HTR-8/SVneo (cell line): ENCODE data around the gene TRIM45.
"Not testable (repeated sequence)": the region's sequence is repeated elsewhere in the genome, so short reads cannot be mapped to it uniquely, and the experiment has no call there.

Experiments
- DNase-seq: peaks from one replicate; pipeline ENCODE4 v3.0.0; 2011; ENCODE audit warnings: low spot score, mixed read lengths; ENCODE audit not compliant: insufficient read length
- FAIRE-seq: peaks from 2 replicates; lab custom pipeline; 2011; peaks lifted over from hg19 to GRCh38; lab: Jason Lieb, UNC

TRIM45 gene

GRCh38 chr1:117106478-117106877 lies 15.1 kb downstream of the TRIM45 start:
- no peak for DNase-seq
- no peak for FAIRE-seq

- DNase-seq (no peak), FAIRE-seq (no peak)
Measured at GRCh38 chr1:117105722-117106121, 15.8 kb downstream of the TRIM45 start.

DNA sequence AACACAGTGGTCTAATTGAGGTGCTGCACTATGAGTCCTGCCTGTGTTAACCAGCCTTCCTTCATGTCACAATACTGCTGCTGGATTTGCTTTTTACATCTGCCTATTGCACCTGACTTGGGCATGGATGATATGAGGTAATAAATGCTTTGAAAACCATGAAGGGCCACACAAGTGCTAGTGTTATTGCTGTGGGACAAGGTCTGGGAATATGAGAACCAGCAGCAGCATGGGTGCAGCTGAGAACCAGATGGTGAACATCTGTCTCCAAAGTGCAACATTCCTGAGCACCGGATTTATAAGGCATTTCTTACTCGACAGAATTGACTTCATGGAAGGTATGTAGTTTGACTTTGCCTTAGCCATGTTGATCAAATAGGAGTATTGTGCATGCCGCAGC lies 16.6 kb downstream of the TRIM45 start:
- DNase-seq: no peak
- no peak for FAIRE-seq

DNA sequence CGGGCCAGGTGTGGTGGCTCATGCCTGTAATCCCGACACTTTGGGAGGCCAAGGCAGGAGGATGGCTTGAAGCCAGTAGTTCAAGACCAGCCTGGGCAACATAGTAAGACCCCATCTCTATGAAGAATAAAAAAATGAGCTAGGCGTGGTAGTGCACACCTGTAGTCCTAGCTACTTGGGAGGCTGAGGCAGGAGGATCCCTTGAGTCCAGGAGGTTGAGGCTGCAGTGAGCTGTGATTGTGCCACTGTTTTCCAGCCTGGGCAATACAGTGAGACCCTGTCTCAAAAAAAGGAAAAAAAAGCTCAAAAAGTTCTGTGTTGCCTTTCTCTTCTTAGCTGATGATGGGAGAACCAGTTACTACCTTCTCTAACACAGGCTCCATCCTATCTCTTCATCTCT lies 19.7 kb downstream of the TRIM45 start:
- not testable (repeated sequence) for FAIRE-seq, DNase-seq

GRCh38 chr1:117101334-117101733 lies 20.2 kb downstream of the TRIM45 start:
- FAIRE-seq: no peak

DNA sequence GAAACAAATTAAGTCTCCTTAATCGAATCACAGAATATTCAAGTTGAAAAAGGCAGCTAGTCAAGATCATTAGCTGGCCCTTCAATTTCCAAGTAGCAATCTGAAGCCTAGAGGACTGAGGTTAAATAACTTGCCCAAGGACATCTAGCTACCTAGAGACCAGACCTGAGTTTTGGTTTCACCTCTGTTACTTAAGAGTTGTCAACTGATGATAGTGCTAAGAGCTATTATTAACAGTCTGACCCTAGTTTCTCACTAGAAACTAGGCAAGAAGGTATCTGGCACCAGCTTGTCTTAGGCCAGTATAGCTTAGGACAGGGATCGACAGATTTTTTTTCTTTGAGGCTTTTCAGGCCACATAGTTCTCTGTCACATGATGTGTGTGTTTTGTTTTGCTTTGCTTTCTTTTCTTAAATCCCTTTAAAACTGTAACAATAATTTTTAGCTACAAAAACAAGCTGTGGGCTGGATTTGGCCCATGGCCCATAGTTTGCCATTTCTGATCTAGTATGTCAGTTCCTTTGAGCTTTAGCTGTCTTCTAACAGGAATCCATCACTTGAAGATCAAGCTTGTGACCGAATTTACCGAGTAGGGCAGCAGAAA lies 23.2 kb downstream of the TRIM45 start:
- no peak for FAIRE-seq
- DNase-seq: no peak

More at GRCh38 chr1:117101334-117101733, 20.2 kb downstream of the TRIM45 start:
- DNase-seq: no peak

DNA sequence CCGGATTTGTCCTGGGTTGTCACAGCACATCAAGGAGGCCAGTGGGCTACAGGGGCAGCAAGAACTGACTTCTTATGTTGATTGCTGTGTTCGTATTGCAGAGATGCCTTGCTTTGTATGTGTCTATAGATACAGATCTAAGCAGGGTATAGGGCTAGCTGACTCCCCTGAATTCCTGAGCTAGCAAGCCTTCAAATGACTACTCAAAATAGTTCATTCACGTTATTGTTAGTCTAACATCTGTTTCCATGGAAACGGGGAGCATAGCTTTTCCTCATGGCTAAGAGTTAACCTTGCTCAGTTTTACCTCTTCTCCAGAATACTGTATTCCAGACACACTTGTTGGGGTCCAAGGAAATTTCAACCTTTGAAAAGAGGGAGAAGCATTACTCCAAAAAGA lies 24.1 kb downstream of the TRIM45 start:
- DNase-seq (no peak), FAIRE-seq (no peak)

- no peak for DNase-seq
- FAIRE-seq: no peak
Measured at GRCh38 chr1:117096951-117097408, 24.6 kb downstream of the TRIM45 start.

GRCh38 chr1:117094841-117095604 lies 26.5 kb downstream of the TRIM45 start:
- DNase-seq (no peak), FAIRE-seq (no peak)

DNA sequence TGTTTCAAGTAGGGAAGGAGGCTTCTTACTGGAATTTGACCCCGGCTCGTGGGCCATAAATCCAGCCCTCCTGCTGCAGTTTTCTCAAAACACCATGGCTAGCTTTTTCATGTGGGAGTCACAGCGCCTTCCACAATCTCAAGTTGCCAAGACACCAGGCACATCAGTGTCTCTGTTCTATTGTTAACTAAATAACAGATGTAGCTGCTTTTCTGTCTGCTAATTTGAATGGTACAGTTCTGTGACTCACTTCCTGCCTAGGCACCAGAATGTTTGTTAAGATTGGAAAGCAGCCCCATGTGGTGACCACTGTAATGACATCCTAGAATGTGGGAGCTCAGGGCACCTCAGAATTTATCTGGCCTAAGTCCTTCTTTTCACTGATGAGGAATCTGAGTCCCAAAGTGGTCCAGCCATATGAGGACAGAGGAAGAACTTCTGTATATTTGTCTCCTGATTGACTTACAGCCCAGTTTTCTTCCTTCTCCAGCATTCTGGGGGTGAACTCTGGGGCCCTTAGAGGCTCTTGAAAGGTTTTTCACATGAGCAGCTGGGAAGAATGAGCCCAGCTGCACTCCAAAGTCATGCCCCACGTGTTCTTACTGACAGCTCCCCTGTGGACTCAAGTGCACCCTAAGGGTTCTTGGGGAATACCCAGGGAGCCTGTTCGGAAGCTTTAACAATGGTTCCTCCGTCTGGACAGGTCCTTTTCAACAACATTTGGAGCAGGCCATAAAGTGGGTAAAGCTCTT lies 27.5 kb downstream of the TRIM45 start:
- DNase-seq (peak; percentile 19), FAIRE-seq (no peak)

DNA sequence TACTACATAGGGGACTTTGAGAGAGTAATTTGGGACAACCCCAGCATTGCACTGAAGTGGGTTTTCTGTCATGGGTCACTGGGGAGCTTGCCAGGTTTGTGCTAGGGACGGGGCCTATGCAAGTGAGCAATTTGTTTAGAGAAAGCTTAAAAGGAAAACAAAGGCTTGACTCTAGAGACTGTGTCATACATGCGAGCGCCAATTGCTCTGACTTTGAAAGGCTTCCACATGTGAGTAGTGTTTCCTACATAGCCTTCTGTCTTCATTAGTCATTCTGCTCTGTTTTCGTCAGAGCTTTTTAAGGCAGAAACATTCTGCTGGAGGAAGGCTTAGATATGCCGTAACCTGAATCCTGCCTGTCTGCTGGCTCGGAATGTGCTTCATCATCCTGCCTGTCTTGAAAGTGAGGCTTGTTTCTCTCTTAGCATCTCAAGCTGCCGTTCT lies 28.4 kb downstream of the TRIM45 start:
- FAIRE-seq (no peak), DNase-seq (peak; percentile 53)

DNA sequence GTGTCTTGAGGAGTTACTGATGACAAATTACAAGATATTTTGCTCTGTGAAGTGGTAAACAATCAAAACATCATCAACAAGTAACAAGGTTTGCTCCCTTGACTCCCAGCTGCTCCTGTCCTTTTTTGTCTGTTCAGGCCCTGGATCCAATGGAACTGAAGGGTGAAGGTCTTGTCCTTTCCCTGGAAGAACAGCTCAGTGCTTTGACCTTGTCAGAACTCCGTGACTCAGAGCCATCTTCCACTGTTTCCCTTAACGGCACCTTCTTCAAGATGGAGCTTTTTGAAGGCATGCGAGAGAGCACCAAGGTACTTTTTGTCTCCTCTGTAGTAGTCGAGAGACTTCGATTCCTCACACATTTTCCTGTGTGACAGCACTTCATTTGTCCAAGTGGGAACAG lies 29.0 kb downstream of the TRIM45 start:
- FAIRE-seq (no peak), DNase-seq (no peak)

GRCh38 chr1:117089996-117090395 lies 31.6 kb downstream of the TRIM45 start:
- DNase-seq: no peak
- FAIRE-seq: no peak

GRCh38 chr1:117087686-117088085 lies 33.9 kb downstream of the TRIM45 start:
- FAIRE-seq (no peak), DNase-seq (no peak)

DNA sequence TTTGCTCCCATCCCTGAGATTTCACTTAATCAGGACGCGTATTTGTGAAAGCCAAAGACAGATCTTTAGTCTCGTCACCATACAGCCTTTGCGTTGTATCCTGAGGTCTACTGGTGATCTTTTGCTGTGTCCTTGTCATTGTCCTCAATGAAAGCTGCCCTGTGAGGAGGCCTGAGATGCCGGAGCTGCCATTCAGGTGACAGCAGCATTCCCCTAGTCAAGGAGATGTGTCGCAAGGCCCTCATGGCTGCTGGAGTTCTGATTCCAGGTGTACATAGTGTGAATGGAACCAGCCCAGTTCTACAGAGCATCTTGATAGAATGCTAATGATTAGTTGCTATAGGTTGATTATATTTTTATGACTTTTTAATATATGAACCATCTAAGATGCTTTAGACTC lies 37.3 kb downstream of the TRIM45 start:
- no peak for DNase-seq

GRCh38 chr1:117079737-117080136 lies 41.8 kb downstream of the TRIM45 start:
- no peak for FAIRE-seq
- DNase-seq: no peak

More for the DNA sequence above, 37.3 kb downstream of the TRIM45 start:
- FAIRE-seq: no peak

DNA sequence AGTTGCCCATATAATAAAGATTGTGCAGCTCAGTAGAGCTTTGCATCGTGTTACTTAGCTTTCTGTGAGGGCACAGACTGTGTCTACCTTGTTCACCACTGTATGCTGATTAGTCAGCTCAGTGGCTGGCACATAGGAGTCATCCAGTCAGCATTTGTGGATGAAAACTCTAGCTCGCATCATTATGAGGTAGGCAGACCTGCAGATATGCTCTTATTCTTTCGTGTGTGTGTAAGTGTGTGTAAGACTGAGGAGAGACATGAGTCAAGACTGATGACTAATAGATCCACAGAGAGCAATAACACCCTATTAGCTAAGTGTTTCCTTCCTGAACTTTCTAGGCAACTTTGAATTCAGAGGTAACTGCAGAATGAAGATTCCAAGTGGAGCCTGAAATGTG lies 44.3 kb downstream of the TRIM45 start:
- FAIRE-seq (no peak), DNase-seq (no peak)

- no peak for FAIRE-seq
- no peak for DNase-seq
Measured at GRCh38 chr1:117076648-117077047, 44.9 kb downstream of the TRIM45 start.

GRCh38 chr1:117070124-117070523 lies 51.4 kb downstream of the TRIM45 start:
- DNase-seq: no peak
- no peak for FAIRE-seq

DNA sequence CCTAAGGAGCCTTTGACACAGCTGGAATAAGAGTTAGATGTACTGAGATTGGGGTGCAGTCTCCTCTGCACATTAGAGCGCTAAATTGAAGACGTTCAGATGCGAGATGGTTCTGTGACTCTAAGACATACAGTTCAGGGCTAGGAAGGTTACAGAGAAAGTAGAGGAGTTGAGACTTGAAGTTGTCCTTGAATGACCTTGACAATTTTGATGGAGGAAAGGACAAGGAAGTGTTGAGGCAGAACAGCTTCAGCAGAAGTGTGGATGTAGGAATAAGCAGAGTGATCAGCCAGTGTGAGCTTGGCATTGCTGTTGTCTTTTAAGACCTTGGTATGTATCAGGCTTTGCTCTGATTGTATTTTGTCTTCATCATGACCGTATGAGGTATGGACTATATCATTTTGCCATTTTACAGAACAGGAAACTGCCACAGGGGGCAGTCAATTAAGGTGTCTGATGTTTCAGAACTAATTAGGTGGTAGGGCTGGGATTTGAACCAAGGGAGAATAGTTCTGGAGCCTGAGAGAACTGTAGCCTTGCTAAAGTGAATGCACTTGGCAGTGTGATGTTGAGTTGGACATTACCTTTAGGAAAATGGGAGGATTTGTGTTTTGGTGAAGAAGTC lies 52.2 kb downstream of the TRIM45 start:
- FAIRE-seq: no peak
- no peak for DNase-seq

- FAIRE-seq: no peak
- DNase-seq: no peak
Measured at GRCh38 chr1:117068580-117068979, 53.0 kb downstream of the TRIM45 start.
